T-helper 1 cell treated with Interleukin-12 subunit alpha and Interleukin-12 subunit beta and Interleukin-4 antibody, amounts not matched to agents 30 μg/mL and 1 μg/mL, for 36 hours (primary cell): ENCODE data around the gene PIGZ.

Experiments used
- H3K27ac Mint-ChIP-seq: one replicate; pipeline ENCODE4 v1.8.0; 2021; ENCODE audit warnings: mild to moderate bottlenecking, mixed read lengths
- H3K27me3 Mint-ChIP-seq: one replicate; pipeline ENCODE4 v1.8.0; 2021; ENCODE audit warnings: low read depth, mixed read lengths
- H3K36me3 Mint-ChIP-seq: one replicate; pipeline ENCODE4 v1.8.0; 2021; ENCODE audit warnings: low read depth, mixed read lengths
- H3K4me1 Mint-ChIP-seq: one replicate; pipeline ENCODE4 v1.8.0; 2021; ENCODE audit warnings: low read depth, mixed read lengths
- H3K4me3 Mint-ChIP-seq: one replicate; pipeline ENCODE4 v1.8.0; 2021; ENCODE audit warnings: mild to moderate bottlenecking, moderate library complexity, mixed read lengths
- H3K9me3 Mint-ChIP-seq: one replicate; pipeline ENCODE4 v1.8.0; 2021; ENCODE audit warnings: mixed read lengths

The PIGZ gene

DNA sequence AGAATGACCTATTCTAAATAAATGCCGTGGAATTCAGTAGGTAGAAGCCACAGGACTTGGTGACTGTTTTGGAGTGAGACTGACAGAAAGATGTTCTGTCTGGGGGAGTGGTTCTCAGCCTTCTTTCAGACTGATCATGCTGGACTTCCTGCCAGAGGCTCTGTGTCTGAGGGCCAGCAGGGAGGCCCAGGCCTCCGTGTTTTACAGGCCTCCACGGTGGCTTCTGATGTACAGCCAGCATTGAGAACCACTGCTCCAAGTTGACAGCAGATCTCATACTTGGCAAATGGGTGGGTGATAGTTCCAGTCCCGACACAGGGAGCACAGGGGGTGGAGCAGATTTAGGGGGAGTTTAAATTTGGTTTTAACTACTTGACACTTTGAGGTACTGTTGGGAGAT lies 6.7 kb upstream of the PIGZ start:
- H3K9me3 Mint-ChIP-seq, result no peaks in the 10 kb centered on the region
- no peak overlapping the region for H3K27ac Mint-ChIP-seq
- H3K27me3 Mint-ChIP-seq, result peaks cover 10% of the 10 kb centered on the region
- H3K4me1 Mint-ChIP-seq, result peaks cover 9% of the 10 kb centered on the region
- H3K36me3 Mint-ChIP-seq, result no peaks in the 10 kb centered on the region
- H3K4me3 Mint-ChIP-seq, result no peak overlapping the region

DNA sequence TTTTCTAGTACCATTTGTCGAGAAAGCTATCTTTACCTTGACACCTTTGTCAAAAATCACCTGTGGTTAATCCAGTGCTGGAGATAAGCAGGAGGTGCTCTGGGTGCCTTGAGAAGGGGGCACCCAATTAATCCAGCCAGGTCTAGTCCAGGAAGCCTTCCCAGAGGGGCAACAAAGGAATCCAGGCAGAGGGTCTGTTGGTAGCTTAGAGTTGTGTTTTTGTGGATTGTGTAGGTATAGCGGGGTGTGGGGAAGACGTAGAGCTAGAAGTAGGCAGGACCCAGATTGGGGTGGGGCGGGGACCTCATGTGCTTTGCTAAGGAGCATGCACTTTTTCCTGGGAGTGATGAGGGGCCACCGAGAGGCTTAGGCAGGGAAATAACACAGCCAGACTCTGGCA lies 6.0 kb upstream of the PIGZ start:
- Mint-ChIP-seq H3K9me3 (no peaks in the 10 kb centered on the region), H3K27ac (no peak overlapping the region), H3K27me3 (peaks cover 12% of the 10 kb centered on the region), H3K4me1 (peaks cover 13% of the 10 kb centered on the region), H3K4me3 (no peak overlapping the region), H3K36me3 (no peaks in the 10 kb centered on the region)

DNA sequence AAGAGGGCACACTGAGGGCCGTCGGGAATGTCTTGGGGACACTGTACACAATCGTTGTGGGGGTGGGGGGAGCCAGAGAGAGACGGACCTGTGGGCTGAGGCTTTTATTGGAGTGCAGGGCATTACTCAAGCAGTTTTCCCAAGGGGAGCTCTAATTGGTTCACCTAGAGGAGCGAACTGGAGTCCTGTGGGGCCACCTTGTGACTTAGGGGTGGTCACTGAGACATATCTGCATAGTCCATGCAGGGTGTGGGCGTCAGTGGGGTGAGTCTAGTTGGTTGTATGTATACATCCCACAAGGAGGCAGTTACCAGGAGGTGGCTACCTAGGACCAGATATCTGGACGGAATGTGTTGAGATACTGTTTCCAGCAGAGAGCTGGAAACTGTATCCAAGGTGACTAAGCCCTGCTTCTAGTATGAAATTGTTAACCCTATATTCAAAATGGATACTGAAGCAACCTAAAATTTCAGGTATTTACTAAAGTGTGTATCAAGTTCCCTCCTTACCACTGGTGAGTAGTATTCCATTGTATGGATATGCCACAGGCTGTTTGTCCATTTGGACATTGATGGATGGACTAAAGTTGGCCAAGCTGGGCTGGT lies 2.6 kb upstream of the PIGZ start:
- H3K9me3 Mint-ChIP-seq, result no peaks in the 10 kb centered on the region
- peaks cover 14% of the 10 kb centered on the region for H3K4me1 Mint-ChIP-seq
- H3K27ac Mint-ChIP-seq, result no peak overlapping the region
- H3K27me3 Mint-ChIP-seq, result peaks cover 12% of the 10 kb centered on the region
- H3K36me3 Mint-ChIP-seq, result peaks cover 2% of the 10 kb centered on the region
- H3K4me3 Mint-ChIP-seq, result no peak overlapping the region

DNA sequence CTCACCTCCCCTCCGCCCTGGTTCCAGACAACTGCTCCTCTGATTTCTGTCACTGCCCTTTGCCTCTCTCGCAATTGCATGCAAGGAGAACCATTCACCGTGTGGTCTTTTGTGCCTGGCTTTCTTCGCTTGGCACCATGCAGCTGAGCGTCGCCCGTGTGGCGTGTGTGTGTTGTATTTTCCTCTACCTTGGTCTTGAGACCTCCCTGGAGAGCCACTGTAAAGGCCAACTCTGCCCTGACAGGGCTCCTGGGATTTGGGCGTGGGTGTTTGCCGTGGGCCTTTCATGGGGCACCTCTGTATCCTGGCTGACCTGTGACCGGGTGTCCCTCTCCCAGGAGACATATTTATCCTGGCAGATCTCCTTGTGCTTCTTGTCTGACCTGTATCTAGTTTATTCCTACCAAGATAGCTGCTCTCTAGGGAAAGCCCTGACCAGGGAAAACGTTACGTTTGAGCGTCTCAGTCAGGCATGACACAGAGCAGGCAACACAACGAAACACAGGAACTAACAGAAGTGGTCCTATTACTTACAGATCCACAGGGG lies 2.0 kb upstream of the PIGZ start:
- H3K27ac Mint-ChIP-seq, result peak overlapping the region; percentile 78
- H3K36me3 Mint-ChIP-seq, result peaks cover 2% of the 10 kb centered on the region
- H3K4me1 Mint-ChIP-seq, result peaks cover 14% of the 10 kb centered on the region

DNA sequence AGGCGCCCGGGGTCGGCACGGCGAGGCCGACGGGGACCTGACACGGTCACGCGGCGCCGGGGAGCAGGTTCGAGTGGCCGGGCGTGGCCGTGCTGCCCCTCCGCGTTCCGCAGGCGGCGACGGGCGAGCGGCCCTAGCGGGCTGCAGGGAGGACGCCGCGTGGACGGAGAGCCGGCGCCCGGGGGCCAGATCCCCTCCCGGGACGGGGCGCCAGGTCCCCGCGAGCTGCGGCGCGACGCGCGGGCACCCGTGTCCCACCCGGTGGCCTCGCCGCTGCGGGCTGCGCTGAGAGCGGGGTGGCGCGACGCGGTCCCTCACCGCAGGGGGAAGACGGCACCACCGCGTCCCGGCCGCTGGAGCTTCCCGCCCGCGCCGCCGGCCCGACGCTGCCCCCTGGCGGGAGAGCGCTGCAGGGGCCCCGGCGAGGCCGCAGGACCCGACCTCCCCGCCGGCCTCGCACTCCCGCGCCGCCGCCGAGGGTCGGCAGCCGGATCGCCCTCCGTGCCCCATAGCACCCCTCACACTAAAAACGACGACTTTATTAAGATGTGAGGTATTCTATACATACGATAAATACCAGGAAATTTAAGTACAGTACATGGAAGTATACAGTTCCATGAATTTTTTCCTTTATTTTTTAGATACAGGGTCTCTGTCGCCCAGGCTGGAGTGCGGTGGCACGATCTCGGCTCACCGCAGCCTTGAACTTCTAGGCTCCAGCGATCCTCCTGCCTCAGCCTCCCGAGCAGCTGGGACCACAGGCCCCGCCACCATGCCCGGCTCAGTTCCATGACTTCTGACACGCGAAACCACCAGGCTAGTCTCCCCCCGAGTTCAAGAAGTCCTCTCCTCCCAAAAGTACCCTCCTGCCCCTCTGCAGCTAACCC lies 1.3 kb upstream of the PIGZ start:
- Mint-ChIP-seq H3K27me3 (peaks cover 12% of the 10 kb centered on the region), H3K4me3 (peak overlapping the region; percentile 80), H3K36me3 (peaks cover 2% of the 10 kb centered on the region), H3K9me3 (no peaks in the 10 kb centered on the region), H3K4me1 (peaks cover 14% of the 10 kb centered on the region), H3K27ac (peak overlapping the region; percentile 78)

More for the DNA sequence above, 2.0 kb upstream of the PIGZ start:
- Mint-ChIP-seq H3K27me3 (peaks cover 12% of the 10 kb centered on the region), H3K9me3 (no peaks in the 10 kb centered on the region), H3K4me3 (peak overlapping the region; percentile 80)

DNA sequence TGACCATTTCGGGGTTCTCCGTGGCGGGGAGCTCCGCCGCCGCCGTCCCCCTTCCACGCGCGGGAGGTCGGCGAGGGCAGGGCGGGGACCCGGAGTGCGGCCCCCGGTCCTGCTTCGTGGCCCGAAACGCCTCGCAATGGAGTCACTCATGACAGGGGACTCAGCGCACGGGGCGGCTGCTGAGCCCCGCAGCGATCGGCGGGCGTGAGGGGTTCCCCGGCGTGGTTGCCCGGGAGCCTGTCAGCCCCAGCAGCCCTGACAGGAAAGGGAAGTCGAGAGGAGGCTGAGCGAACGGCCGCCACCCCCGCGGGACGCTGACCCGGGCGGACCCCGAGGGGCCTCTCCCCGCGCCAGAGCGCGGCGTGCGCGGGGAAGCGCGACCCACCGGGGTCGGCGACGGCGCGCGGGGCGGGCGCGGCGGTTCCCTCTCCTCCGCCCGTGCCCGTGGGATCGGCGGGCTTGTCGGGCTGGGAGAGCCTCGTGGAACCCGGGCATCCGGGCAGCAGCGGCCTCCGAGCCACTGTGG lies 564 bp upstream of the PIGZ start:
- peak overlapping the region; percentile 82 for H3K4me3 Mint-ChIP-seq
- no peaks in the 10 kb centered on the region for H3K9me3 Mint-ChIP-seq
- H3K36me3 Mint-ChIP-seq, result peaks cover 2% of the 10 kb centered on the region
- H3K27ac Mint-ChIP-seq, result peak overlapping the region; percentile 68
- H3K27me3 Mint-ChIP-seq, result peaks cover 12% of the 10 kb centered on the region
- peaks cover 14% of the 10 kb centered on the region for H3K4me1 Mint-ChIP-seq

DNA sequence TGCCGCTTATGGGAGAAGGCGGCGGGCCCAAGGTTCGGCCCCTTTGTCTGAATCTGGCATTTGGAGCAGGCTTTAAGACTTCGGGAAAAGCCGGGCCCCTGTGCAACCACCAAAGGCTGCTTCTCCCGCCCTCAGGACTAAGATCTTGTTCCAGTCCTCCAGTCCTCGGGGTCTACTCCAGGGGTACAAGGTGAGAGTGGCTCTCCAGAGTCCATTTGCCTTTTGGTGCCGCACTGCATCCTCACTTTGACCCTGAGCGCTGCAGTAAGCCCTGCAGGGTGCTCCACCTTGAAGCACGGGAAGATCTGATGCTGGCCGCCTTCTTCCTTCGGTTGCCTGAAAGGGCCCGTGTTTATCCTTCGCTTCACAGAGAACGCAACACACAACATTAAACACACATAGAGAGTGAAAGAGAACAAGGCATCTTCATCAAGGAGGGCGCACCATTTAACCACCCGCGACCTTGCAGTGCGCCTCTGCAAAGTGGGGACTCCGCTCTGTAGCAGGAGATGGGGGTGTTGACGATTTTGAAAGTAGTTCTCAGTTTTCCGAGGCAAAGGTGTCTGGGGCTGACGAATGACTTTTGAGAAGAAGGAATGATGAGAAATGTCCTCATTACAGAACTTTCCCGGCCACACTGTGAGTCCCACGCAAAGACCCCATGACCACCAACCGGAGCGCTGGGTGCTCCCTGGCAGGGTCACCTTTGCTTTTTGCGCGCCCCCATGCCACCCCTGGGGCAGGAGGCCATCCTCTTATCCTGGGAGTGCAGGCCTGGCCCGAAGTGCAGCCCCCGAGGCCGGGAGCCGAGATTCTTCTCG lies 1.0 kb downstream of the PIGZ start:
- no peak overlapping the region for H3K27ac Mint-ChIP-seq
- H3K27me3 Mint-ChIP-seq, result peaks cover 12% of the 10 kb centered on the region
- H3K4me3 Mint-ChIP-seq, result peak overlapping the region; percentile 76
- peaks cover 2% of the 10 kb centered on the region for H3K36me3 Mint-ChIP-seq
- peaks cover 14% of the 10 kb centered on the region for H3K4me1 Mint-ChIP-seq
- H3K9me3 Mint-ChIP-seq, result no peaks in the 10 kb centered on the region

DNA sequence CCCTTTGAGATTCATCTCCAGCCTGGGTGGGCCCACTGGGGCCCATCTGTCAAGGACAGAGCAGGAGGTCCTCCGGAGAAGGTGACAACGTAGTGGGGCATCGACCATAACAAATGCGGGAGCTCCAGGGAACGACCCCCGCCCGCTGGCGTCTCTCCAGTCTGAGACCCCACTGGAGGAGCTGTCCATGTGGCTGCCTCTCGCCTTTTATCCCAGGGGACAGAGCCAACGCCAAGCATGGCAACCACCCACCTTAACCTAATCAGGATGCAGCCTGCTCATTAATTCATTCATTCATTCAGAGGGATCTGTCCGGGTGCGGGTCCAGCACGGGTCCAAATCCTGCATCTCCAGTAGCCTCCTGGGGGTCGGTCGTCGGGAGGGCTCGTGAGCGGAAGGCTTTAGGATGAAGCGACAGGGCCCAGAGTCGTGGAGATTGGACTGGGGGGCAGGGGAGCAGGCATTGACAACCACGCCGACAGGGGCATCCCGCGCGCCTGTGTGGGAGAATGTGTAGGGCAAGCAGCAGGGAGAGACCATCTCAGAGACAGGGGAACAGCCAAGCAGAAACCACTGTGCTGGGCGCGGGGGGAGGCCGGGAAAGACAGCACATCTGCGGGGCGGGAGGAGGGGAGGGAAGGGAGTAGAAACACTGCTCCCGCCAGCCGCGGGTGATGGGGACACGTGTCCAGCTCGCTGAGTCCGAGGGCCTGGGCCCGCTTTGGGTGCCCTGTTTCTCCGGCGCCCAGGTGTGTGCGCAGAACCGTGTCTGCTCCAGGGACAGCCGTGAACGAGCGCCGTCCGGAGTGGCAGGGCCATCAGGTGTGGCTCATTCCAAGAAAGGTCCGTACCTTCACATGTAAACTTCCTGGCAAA lies 1.9 kb downstream of the PIGZ start:
- H3K9me3 Mint-ChIP-seq, result no peaks in the 10 kb centered on the region
- peaks cover 2% of the 10 kb centered on the region for H3K36me3 Mint-ChIP-seq
- no peak overlapping the region for H3K27ac Mint-ChIP-seq
- H3K4me3 Mint-ChIP-seq, result peak overlapping the region; percentile 66
- H3K27me3 Mint-ChIP-seq, result peaks cover 12% of the 10 kb centered on the region
- peaks cover 14% of the 10 kb centered on the region for H3K4me1 Mint-ChIP-seq

DNA sequence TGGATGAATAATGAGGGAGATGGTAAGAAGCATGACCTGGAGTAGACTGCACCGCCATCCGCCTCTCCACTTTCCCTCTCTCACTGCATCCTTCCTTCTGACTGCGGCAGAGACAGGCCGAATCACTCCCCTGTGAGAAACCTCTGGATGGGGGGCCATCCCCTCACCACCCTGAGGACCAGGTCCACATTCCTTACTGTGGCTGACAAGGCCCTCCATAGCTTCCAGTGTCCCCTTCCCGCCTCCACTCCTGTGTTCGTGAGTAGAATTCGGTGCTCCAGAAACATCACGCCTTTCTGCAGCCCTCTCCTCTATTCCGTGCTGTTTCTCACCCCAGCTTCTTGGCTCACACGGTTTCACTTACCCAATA lies 2.8 kb downstream of the PIGZ start:
- Mint-ChIP-seq H3K27ac (no peak overlapping the region), H3K27me3 (peaks cover 7% of the 10 kb centered on the region), H3K9me3 (no peaks in the 10 kb centered on the region), H3K4me3 (no peak overlapping the region), H3K36me3 (peaks cover 2% of the 10 kb centered on the region), H3K4me1 (peaks cover 14% of the 10 kb centered on the region)

DNA sequence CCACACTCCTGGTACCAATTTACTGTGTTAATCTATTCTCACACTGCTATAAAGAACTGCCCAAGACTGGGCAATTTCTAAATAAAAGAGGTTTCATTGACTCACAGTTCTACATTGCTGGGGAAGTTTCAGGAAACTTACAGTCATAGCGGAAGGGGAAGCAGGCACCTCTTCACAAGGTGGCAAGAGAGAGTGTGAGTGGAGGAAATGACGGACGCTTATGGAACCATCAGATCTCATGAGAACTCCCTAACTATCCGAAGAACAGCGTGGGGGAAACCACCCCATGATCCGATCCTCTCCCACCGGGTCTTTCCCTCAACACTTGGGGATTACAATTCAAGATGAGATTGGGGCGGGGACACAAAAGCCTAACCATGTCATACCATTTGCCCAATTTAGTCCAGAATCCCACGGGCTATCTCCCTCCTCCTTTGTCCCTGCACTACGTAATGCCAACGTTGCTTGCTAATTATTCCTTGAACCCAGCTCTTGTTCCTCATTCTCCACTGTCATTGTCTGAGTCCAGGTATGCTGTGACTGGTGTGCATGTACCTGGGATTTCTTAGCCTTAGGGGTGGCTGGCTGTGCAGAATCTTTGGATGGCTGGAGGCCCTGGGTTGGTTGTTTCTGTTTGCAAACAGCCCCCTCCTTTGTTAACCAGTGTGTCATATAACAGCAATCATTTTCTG lies 3.4 kb downstream of the PIGZ start:
- H3K27ac Mint-ChIP-seq, result no peak overlapping the region
- no peaks in the 10 kb centered on the region for H3K9me3 Mint-ChIP-seq
- no peak overlapping the region for H3K4me3 Mint-ChIP-seq
- H3K36me3 Mint-ChIP-seq, result peaks cover 2% of the 10 kb centered on the region
- peaks cover 10% of the 10 kb centered on the region for H3K4me1 Mint-ChIP-seq
- peaks cover 2% of the 10 kb centered on the region for H3K27me3 Mint-ChIP-seq

DNA sequence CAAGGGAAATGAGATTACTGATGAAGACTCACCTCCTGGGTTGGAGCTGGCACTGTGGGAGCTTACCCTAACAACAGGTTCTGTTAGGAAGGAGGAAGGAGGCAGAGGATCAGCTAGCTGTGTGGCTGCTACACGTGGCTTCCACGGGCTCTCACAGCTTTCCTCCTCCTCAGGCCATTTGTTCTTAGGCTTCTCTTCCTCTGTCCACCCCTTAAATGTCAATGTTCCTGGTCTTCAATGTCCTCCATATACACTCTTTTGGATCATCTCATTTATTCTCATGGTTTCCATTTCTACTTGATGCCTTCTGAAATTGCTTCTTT lies 5.0 kb downstream of the PIGZ start:
- Mint-ChIP-seq H3K4me3 (no peak overlapping the region), H3K36me3 (peaks cover 2% of the 10 kb centered on the region), H3K4me1 (peaks cover 7% of the 10 kb centered on the region), H3K27ac (no peak overlapping the region), H3K27me3 (no peaks in the 10 kb centered on the region), H3K9me3 (no peaks in the 10 kb centered on the region)

DNA sequence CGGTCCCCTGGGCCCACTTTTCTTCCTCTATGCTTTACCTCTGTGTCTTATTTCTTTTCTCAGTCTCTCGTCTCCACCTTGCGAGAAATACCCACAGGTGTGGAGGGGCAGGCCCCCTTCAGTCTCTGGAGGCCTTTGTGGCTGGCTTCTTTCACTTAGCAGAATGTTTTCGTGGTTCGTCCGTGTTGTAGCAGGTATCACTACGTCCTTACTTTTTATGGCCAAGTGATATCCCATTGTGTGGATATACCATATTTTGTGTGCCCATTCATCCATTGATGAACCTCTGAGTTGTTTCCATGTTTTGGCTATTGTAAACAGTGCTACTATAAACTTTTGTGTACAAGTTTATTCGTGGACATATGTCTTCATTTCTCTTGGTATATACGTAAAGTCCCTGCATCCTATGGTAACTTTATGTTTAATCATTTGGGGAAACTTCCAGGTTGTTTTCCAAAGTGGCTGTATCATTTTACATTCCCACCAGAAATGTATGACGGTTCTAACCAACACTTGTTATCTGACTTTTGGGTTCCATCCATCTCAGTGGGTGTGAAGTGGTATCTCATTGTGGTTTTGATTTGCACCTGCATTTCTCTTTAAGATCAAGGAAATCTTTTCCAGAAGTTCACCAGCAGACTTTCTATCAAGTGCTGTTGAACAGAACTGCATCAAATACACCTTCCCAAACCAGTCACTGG lies 5.6 kb downstream of the PIGZ start:
- H3K36me3 Mint-ChIP-seq, result peaks cover 2% of the 10 kb centered on the region
- H3K27me3 Mint-ChIP-seq, result no peaks in the 10 kb centered on the region
- no peak overlapping the region for H3K27ac Mint-ChIP-seq
- no peaks in the 10 kb centered on the region for H3K9me3 Mint-ChIP-seq
- no peak overlapping the region for H3K4me3 Mint-ChIP-seq
- peaks cover 6% of the 10 kb centered on the region for H3K4me1 Mint-ChIP-seq
